Testis (tissue), 3 donors: Measurements from ENCODE around the gene JAML. TPM values are rescaled to one million over a fixed set of nuclear protein-coding genes. Genes with fewer than 3 reads are reported as not detected.
A peak's percentile ranks its signal among the peaks of the same experiment; 100 is the strongest.

ENCODE experiments used
- DNase-seq: peaks from one replicate; pipeline ENCODE4 v3.0.0-alpha.2; 2019
- H3K27ac ChIP-seq, 2 donors: fragments of 200-600 bp; sonication (generic); one replicate each; pipeline ENCODE4 v1.5.1; 2019
- H3K27me3 ChIP-seq: fragments of 200-600 bp; sonication (generic); one replicate; pipeline ENCODE4 v1.5.1; 2019
- H3K36me3 ChIP-seq: fragments of 200-600 bp; sonication (generic); one replicate; pipeline ENCODE4 v1.5.1; 2017; ENCODE audit warnings: low read depth; ENCODE audit errors: missing control alignments
- H3K4me1 ChIP-seq: fragments of 200-600 bp; sonication (generic); one replicate; pipeline ENCODE4 v1.5.1; 2019
- H3K4me3 ChIP-seq, 2 donors: fragments of 200-600 bp; sonication (generic); one replicate each; pipeline ENCODE4 v1.5.1; 2017 to 2019
- H3K9me3 ChIP-seq: fragments of 200-600 bp; sonication (generic); one replicate; pipeline ENCODE4 v1.5.1; 2017
- CTCF ChIP-seq, 3 experiments: fragments of 450-650 bp in 2 of 3; fragments of 200-600 bp in 1 of 3; sonication (generic) in 1 of 3; IDR thresholded peaks; one replicate each; pipeline ENCODE4 v1.5.1; 2016 to 2019; ENCODE audit warnings: antibody characterized with exemption in 3 of 3, mild to moderate bottlenecking in 2 of 3, moderate library complexity in 1 of 3
- POLR2A ChIP-seq: fragments of 450-650 bp; IDR thresholded peaks from one replicate; pipeline ENCODE4 v1.6.1; 2017; ENCODE audit warnings: antibody characterized with exemption, mild to moderate bottlenecking, moderate library complexity
- WGBS, 2 donors: methylation state at CpG; one replicate each; pipeline ENCODE4 v1.1.5; 2018; 5-methylcytosine and 5-hydroxymethylcytosine counted together
- intact Hi-C: fragments of 100-400 bp; cut with DNase I; formaldehyde crosslinking; loops from one replicate; pipeline ENCODE4 v1.15.1; 2023; ENCODE audit warnings: low total_unique reads
- polyA plus RNA-seq: library from polyadenylated mRNA; stranded (reverse); fragments of 350-450 nt; fragmentation: Illumina TruSeq; extraction: RNeasy Lipid Tissue Mini Kit (QIAGEN cat#74804); gene quantifications from one replicate; pipeline ENCODE4 v1.2.3, GENCODE V29; 2014; ENCODE audit warnings: low read depth, low replicate concordance; ENCODE audit not compliant: insufficient read depth
- small RNA-seq, 2 donors: library from RNA; depleted of rRNA; stranded (forward); fragments of <200 nt; gene quantifications; one replicate each; pipeline ENCODE3, GENCODE V24; 2016
- total RNA-seq, 2 donors: library from RNA; depleted of rRNA; stranded (reverse); fragments of >200 nt; gene quantifications; one replicate each; pipeline ENCODE4 v1.2.3, GENCODE V29; 2016

The JAML gene
- total and polyA plus RNA-seq, 3 donors from 2014 or later: 1.9 to 9.7 (median 3.5) TPM

GRCh38 chr11:118145285-118146227 lies 79.3 kb downstream of the JAML start:
- peak overlapping the region; percentile 53 to 72 for H3K4me3 ChIP-seq
- DNase-seq: peak; percentile 89
- intact Hi-C loops: no loop called here
- no peaks in the 10 kb centered on the region for H3K9me3 ChIP-seq
- TF ChIP-seq CTCF (IDR thresholded peaks at IDR 0.05) (peak; percentile 88 to 93 (median 88)), POLR2A (no peak)
- no peaks in the 10 kb centered on the region for H3K36me3 ChIP-seq
- peaks cover 14% of the 10 kb centered on the region for H3K4me1 ChIP-seq
- 0 to 1% methylated on average over 16 to 53 of the region's 78 CpGs for WGBS, 2 donors
- H3K27ac ChIP-seq: peak overlapping the region; percentile 45 to 57
- H3K27me3 ChIP-seq: no peaks in the 10 kb centered on the region

- peaks cover 14% of the 10 kb centered on the region for H3K4me1 ChIP-seq
- no peaks in the 10 kb centered on the region for H3K36me3 ChIP-seq
- no peak for DNase-seq
- 38 to 47% methylated on average over 13 to 20 of the region's 20 CpGs for WGBS, 2 donors
- H3K27me3 ChIP-seq: no peaks in the 10 kb centered on the region
- H3K4me3 ChIP-seq: peak overlapping the region; percentile 53 to 72
- intact Hi-C loops: no loop called here
- TF ChIP-seq CTCF (IDR thresholded peaks at IDR 0.05) (no peak), POLR2A (no peak)
- no peak overlapping the region for H3K27ac ChIP-seq
- no peaks in the 10 kb centered on the region for H3K9me3 ChIP-seq
Measured at GRCh38 chr11:118144301-118145268, 80.2 kb downstream of the JAML start.

Small RNA genes lying within 50 kb of the gene (small RNA-seq; reads per million reads assigned to genes)
- 0 reads per million in 2 donors for gene HSPE1P18

Other genes starting within 250 kb of the JAML start
- gene IL10RA, start 238.6 kb downstream of the JAML start, total RNA-seq: 1 to 10 TPM; 3.6 to 7.6 TPM
- 12.8 TPM for gene IL10RA, start 238.6 kb downstream of the JAML start, polyA plus RNA-seq
- 1 to 10 TPM; 1.2 to 1.3 TPM for gene TMPRSS4, start 147.9 kb downstream of the JAML start, total RNA-seq
- gene TMPRSS4, start 147.9 kb downstream of the JAML start, polyA plus RNA-seq: 4.3 TPM
- under 1 TPM in 1 of 2 donors, not detected in 1; 0.19 TPM for gene SMIM35, start 138.0 kb downstream of the JAML start, total RNA-seq
- gene SMIM35, start 138.0 kb downstream of the JAML start, polyA plus RNA-seq: 0.17 TPM
- gene SCN4B, start 72.2 kb downstream of the JAML start, total RNA-seq: 1 to 10 TPM; 1.9 to 2.0 TPM
- gene SCN4B, start 72.2 kb downstream of the JAML start, polyA plus RNA-seq: 4.9 TPM
- gene SCN2B, start 48.4 kb downstream of the JAML start, total RNA-seq: under 1 TPM; 0.24 to 0.43 TPM
- gene SCN2B, start 48.4 kb downstream of the JAML start, polyA plus RNA-seq: 0.70 TPM
- 1 to 10 TPM; 2.4 to 3.2 TPM for gene MPZL3, start 27.4 kb upstream of the JAML start, total RNA-seq
- gene MPZL3, start 27.4 kb upstream of the JAML start, polyA plus RNA-seq: 3.4 TPM
- gene MPZL2, start 39.3 kb upstream of the JAML start, total RNA-seq: 1 to 10 TPM; 1.7 to 3.0 TPM
- 4.2 TPM for gene MPZL2, start 39.3 kb upstream of the JAML start, polyA plus RNA-seq
- under 1 TPM in 1 of 2 donors, not detected in 1; 0.50 TPM for gene CD3E, start 79.7 kb upstream of the JAML start, total RNA-seq
- 6.1 TPM for gene CD3E, start 79.7 kb upstream of the JAML start, polyA plus RNA-seq
- gene CD3D, start 117.7 kb upstream of the JAML start, total RNA-seq: 1 to 10 TPM in 1 of 2 donors, not detected in 1; 1.8 TPM
- gene CD3D, start 117.7 kb upstream of the JAML start, polyA plus RNA-seq: 7.2 TPM
- gene CD3G, start 119.3 kb upstream of the JAML start, total RNA-seq: under 1 TPM; 0.08 to 0.99 TPM
- gene CD3G, start 119.3 kb upstream of the JAML start, polyA plus RNA-seq: 0.88 TPM
- 10 to 100 TPM; 54.8 to 58.4 TPM for gene UBE4A, start 134.6 kb upstream of the JAML start, total RNA-seq
- gene UBE4A, start 134.6 kb upstream of the JAML start, polyA plus RNA-seq: 36.6 TPM
- 10 to 100 TPM; 35.9 to 40.0 TPM for gene ATP5MG, start 176.6 kb upstream of the JAML start, total RNA-seq
- 193 TPM for gene ATP5MG, start 176.6 kb upstream of the JAML start, polyA plus RNA-seq
- gene KMT2A, start 211.5 kb upstream of the JAML start, total RNA-seq: 100 to 1,000 TPM; 106 to 107 TPM
- gene KMT2A, start 211.5 kb upstream of the JAML start, polyA plus RNA-seq: 22.7 TPM